Measurements from ENCODE around the gene C16orf54.
A peak's percentile ranks its signal among the peaks of the same experiment; 100 is the strongest.
"Not testable (repeated sequence)": the region's sequence is repeated elsewhere in the genome, so short reads cannot be mapped to it uniquely, and the experiment has no call there.

Gene C16orf54

DNA sequence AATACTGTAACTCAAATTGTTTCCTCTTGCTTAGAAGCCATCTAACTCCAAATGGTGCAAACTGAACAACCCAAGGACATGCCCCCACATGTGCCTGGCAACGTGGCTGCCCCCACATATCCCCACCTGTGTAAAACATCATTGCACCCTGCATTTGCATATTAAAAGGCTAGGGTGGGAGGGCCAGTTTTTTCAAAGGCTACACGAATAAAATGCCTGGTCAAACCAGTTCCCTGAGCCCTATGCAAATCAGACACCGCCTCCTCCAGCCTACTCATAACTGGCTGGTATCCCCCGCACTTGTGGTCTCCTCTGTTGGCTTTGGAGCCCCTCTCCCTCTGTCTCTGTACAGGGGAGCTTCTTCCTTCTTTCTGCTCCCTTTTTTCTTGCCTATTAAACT is 26.7 kb downstream of the C16orf54 start:
- no peaks in the 10 kb centered on the region for H3K27me3 ChIP-seq (ENCODE audit: control insufficient read depth, insufficient read depth, low read length)
- no peak overlapping the region for H3K4me3 ChIP-seq (ENCODE audit: low read depth, low read length)
- peaks cover 9% of the 10 kb centered on the region for H3K4me1 ChIP-seq (ENCODE audit: control insufficient read depth, insufficient read depth, low read length)
- no peaks in the 10 kb centered on the region for H3K9me3 ChIP-seq (ENCODE audit: control insufficient read depth, insufficient read depth, low read length)
- H3K36me3 ChIP-seq (ENCODE audit: control insufficient read depth, insufficient read depth, low read length), result peaks cover 53% of the 10 kb centered on the region
- no peak overlapping the region for H3K9ac ChIP-seq (ENCODE audit: low read depth, low read length)
- no peak overlapping the region for H3K27ac ChIP-seq (ENCODE audit: low read depth, low read length)

GRCh38 chr16:29717113-29717512 is 28.7 kb downstream of the C16orf54 start:
- no peaks in the 10 kb centered on the region for H3K27me3 ChIP-seq (ENCODE audit: control insufficient read depth, insufficient read depth, low read length)
- no peak overlapping the region for H3K4me3 ChIP-seq (ENCODE audit: low read depth, low read length)
- H3K9me3 ChIP-seq (ENCODE audit: control insufficient read depth, insufficient read depth, low read length), result no peaks in the 10 kb centered on the region
- H3K9ac ChIP-seq (ENCODE audit: low read depth, low read length), result no peak overlapping the region
- H3K4me1 ChIP-seq (ENCODE audit: control insufficient read depth, insufficient read depth, low read length), result peaks cover 17% of the 10 kb centered on the region
- H3K36me3 ChIP-seq (ENCODE audit: control insufficient read depth, insufficient read depth, low read length), result peaks cover 54% of the 10 kb centered on the region
- H3K27ac ChIP-seq (ENCODE audit: low read depth, low read length), result no peak overlapping the region

GRCh38 chr16:29714972-29715371 is 30.8 kb downstream of the C16orf54 start:
- Histone ChIP-seq H3K4me3 (ENCODE audit: low read depth, low read length) (no peak overlapping the region), H3K4me1 (ENCODE audit: control insufficient read depth, insufficient read depth, low read length) (peaks cover 17% of the 10 kb centered on the region), H3K9ac (ENCODE audit: low read depth, low read length) (no peak overlapping the region), H3K27ac (ENCODE audit: low read depth, low read length) (no peak overlapping the region), H3K9me3 (ENCODE audit: control insufficient read depth, insufficient read depth, low read length) (no peaks in the 10 kb centered on the region), H3K36me3 (ENCODE audit: control insufficient read depth, insufficient read depth, low read length) (peaks cover 68% of the 10 kb centered on the region), H3K27me3 (ENCODE audit: control insufficient read depth, insufficient read depth, low read length) (no peaks in the 10 kb centered on the region)

- Histone ChIP-seq H3K36me3 (ENCODE audit: control insufficient read depth, insufficient read depth, low read length) (peaks cover 68% of the 10 kb centered on the region), H3K27ac (ENCODE audit: low read depth, low read length) (no peak overlapping the region), H3K9ac (ENCODE audit: low read depth, low read length) (no peak overlapping the region), H3K4me1 (ENCODE audit: control insufficient read depth, insufficient read depth, low read length) (peaks cover 17% of the 10 kb centered on the region), H3K9me3 (ENCODE audit: control insufficient read depth, insufficient read depth, low read length) (no peaks in the 10 kb centered on the region), H3K4me3 (ENCODE audit: low read depth, low read length) (no peak overlapping the region), H3K27me3 (ENCODE audit: control insufficient read depth, insufficient read depth, low read length) (no peaks in the 10 kb centered on the region)
These were observed 31.4 kb downstream of the C16orf54 start for GRCh38 chr16:29714396-29714795.

DNA sequence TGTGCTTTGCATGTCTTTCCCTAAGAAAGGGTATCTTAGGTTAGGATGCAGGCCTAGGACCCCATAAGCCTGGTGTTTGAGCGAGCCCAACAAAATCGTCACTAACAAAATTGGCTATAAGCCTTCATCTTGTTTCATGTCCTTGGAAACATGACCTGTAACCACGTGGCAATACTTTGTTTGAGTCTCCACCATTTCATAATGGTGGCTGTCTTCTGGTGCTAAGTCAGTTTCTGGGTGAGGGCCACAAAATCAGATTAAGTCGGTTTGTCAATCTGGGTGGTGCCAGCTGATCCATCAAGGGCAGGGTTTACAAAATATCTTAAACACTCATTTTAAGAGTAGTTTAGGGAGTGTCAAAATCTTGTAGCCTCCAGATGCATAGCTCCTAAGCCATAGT is 33.0 kb downstream of the C16orf54 start:
- Histone ChIP-seq H3K4me3 (ENCODE audit: low read depth, low read length) (peak overlapping the region; percentile 3; the same call in 1 of the 2 replicates), H3K27me3 (ENCODE audit: control insufficient read depth, insufficient read depth, low read length) (no peaks in the 10 kb centered on the region), H3K4me1 (ENCODE audit: control insufficient read depth, insufficient read depth, low read length) (peaks cover 10% of the 10 kb centered on the region), H3K9me3 (ENCODE audit: control insufficient read depth, insufficient read depth, low read length) (no peaks in the 10 kb centered on the region), H3K27ac (ENCODE audit: low read depth, low read length) (peak overlapping the region; percentile 61), H3K36me3 (ENCODE audit: control insufficient read depth, insufficient read depth, low read length) (peaks cover 62% of the 10 kb centered on the region), H3K9ac (ENCODE audit: low read depth, low read length) (no peak overlapping the region)

GRCh38 chr16:29710227-29711219 is 35.3 kb downstream of the C16orf54 start:
- Histone ChIP-seq H3K9me3 (ENCODE audit: control insufficient read depth, insufficient read depth, low read length) (no peaks in the 10 kb centered on the region), H3K27ac (ENCODE audit: low read depth, low read length) (peak overlapping the region; percentile 97), H3K4me1 (ENCODE audit: control insufficient read depth, insufficient read depth, low read length) (peaks cover 10% of the 10 kb centered on the region), H3K27me3 (ENCODE audit: control insufficient read depth, insufficient read depth, low read length) (no peaks in the 10 kb centered on the region), H3K36me3 (ENCODE audit: control insufficient read depth, insufficient read depth, low read length) (peaks cover 41% of the 10 kb centered on the region), H3K4me3 (ENCODE audit: low read depth, low read length) (peak overlapping the region; percentile 79), H3K9ac (ENCODE audit: low read depth, low read length) (peak overlapping the region; percentile 94)

GRCh38 chr16:29709657-29710056 is 36.1 kb downstream of the C16orf54 start:
- Histone ChIP-seq H3K4me3 (ENCODE audit: low read depth, low read length) (peak overlapping the region; percentile 79), H3K9ac (ENCODE audit: low read depth, low read length) (peak overlapping the region; percentile 94), H3K4me1 (ENCODE audit: control insufficient read depth, insufficient read depth, low read length) (peaks cover 10% of the 10 kb centered on the region), H3K27ac (ENCODE audit: low read depth, low read length) (peak overlapping the region; percentile 97), H3K36me3 (ENCODE audit: control insufficient read depth, insufficient read depth, low read length) (peaks cover 32% of the 10 kb centered on the region)
- not testable (repeated sequence) for H3K9me3 ChIP-seq (ENCODE audit: control insufficient read depth, insufficient read depth, low read length); H3K27me3 ChIP-seq (ENCODE audit: control insufficient read depth, insufficient read depth, low read length)

DNA sequence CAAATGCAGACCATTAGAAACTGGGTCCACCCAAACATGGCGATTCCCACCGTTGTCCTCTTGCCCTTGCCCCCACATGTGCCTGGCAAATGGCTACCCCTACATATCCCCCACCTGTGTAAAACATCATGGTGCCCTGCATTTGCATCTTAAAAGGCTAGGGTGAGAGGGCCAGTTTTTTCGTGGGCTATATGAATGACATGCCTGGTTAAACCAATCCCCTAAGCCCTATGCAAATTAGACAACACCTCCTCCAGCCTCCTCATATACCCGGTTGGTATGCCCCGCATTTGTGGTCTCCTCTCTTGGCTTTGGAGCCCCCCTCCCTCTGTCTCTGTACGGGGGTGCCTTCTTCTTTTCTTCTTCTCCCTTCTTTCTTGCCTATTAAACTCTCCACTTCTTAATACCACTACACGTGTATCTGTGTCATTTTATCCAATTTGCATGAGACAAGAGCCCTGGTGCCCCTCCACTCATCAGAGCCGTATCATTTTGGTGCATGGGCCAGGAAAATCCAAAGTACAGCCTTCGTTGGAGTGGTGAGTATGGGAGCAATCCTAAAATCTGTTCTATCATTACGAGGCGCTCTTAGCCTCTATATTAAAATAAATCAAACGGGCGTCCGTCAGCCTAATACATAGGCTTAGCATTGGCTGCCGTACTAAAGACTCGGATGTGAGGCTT is 36.7 kb downstream of the C16orf54 start:
- H3K9ac ChIP-seq (ENCODE audit: low read depth, low read length), result peak overlapping the region; percentile 94
- peak overlapping the region; percentile 79 for H3K4me3 ChIP-seq (ENCODE audit: low read depth, low read length)
- H3K36me3 ChIP-seq (ENCODE audit: control insufficient read depth, insufficient read depth, low read length), result peaks cover 27% of the 10 kb centered on the region
- peaks cover 10% of the 10 kb centered on the region for H3K4me1 ChIP-seq (ENCODE audit: control insufficient read depth, insufficient read depth, low read length)
- no peaks in the 10 kb centered on the region for H3K27me3 ChIP-seq (ENCODE audit: control insufficient read depth, insufficient read depth, low read length)
- no peaks in the 10 kb centered on the region for H3K9me3 ChIP-seq (ENCODE audit: control insufficient read depth, insufficient read depth, low read length)
- H3K27ac ChIP-seq (ENCODE audit: low read depth, low read length), result peak overlapping the region; percentile 97

- H3K27me3 ChIP-seq (ENCODE audit: control insufficient read depth, insufficient read depth, low read length); H3K9me3 ChIP-seq (ENCODE audit: control insufficient read depth, insufficient read depth, low read length); H3K4me3 ChIP-seq (ENCODE audit: low read depth, low read length); H3K9ac ChIP-seq (ENCODE audit: low read depth, low read length); H3K4me1 ChIP-seq (ENCODE audit: control insufficient read depth, insufficient read depth, low read length); H3K27ac ChIP-seq (ENCODE audit: low read depth, low read length): not testable (repeated sequence)
- H3K36me3 ChIP-seq (ENCODE audit: control insufficient read depth, insufficient read depth, low read length), result peaks cover 15% of the 10 kb centered on the region
These were observed 38.6 kb downstream of the C16orf54 start for GRCh38 chr16:29707160-29707559.

GRCh38 chr16:29705030-29705429 is 40.8 kb downstream of the C16orf54 start:
- Histone ChIP-seq H3K9ac (ENCODE audit: low read depth, low read length) (no peak overlapping the region), H3K27me3 (ENCODE audit: control insufficient read depth, insufficient read depth, low read length) (no peaks in the 10 kb centered on the region), H3K9me3 (ENCODE audit: control insufficient read depth, insufficient read depth, low read length) (no peaks in the 10 kb centered on the region), H3K27ac (ENCODE audit: low read depth, low read length) (no peak overlapping the region), H3K4me3 (ENCODE audit: low read depth, low read length) (no peak overlapping the region), H3K36me3 (ENCODE audit: control insufficient read depth, insufficient read depth, low read length) (no peaks in the 10 kb centered on the region), H3K4me1 (ENCODE audit: control insufficient read depth, insufficient read depth, low read length) (peaks cover 9% of the 10 kb centered on the region)

GRCh38 chr16:29702269-29702668 is 43.5 kb downstream of the C16orf54 start:
- H3K27me3 ChIP-seq (ENCODE audit: control insufficient read depth, insufficient read depth, low read length), result no peaks in the 10 kb centered on the region
- peaks cover 6% of the 10 kb centered on the region for H3K36me3 ChIP-seq (ENCODE audit: control insufficient read depth, insufficient read depth, low read length)
- H3K4me1 ChIP-seq (ENCODE audit: control insufficient read depth, insufficient read depth, low read length), result peaks cover 11% of the 10 kb centered on the region; the same call in 1 of the 2 replicates
- H3K4me3 ChIP-seq (ENCODE audit: low read depth, low read length), result no peak overlapping the region
- no peak overlapping the region for H3K9ac ChIP-seq (ENCODE audit: low read depth, low read length)
- H3K9me3 ChIP-seq (ENCODE audit: control insufficient read depth, insufficient read depth, low read length), result no peaks in the 10 kb centered on the region
- no peak overlapping the region for H3K27ac ChIP-seq (ENCODE audit: low read depth, low read length)
